ENCODE results near the gene CEMP1.
"Not testable (repeated sequence)": the region's sequence is repeated elsewhere in the genome, so short reads cannot be mapped to it uniquely, and the experiment has no call there.

Gene CEMP1

GRCh38 chr16:2531371-2531695, at the start of gene CEMP1:
TSS of gene CEMP1 (minus strand) at chr16:2531408. CDS start at chr16:2531073, 335 bp downstream.
- no peak for DNase-seq

GRCh38 chr16:2580818-2581217, 49.6 kb upstream of the CEMP1 start:
- not testable (repeated sequence) for DNase-seq

GRCh38 chr16:2580143-2580542, 48.9 kb upstream of the CEMP1 start:
- not testable (repeated sequence) for DNase-seq

GRCh38 chr16:2578905-2579304, 47.7 kb upstream of the CEMP1 start:
- DNase-seq, result not testable (repeated sequence)

- DNase-seq, result not testable (repeated sequence)
These were observed 45.8 kb upstream of the CEMP1 start for GRCh38 chr16:2577044-2577443.

- not testable (repeated sequence) for DNase-seq
These were observed 44.6 kb upstream of the CEMP1 start for GRCh38 chr16:2575839-2576238.

- not testable (repeated sequence) for DNase-seq
These were observed 41.5 kb upstream of the CEMP1 start for GRCh38 chr16:2572704-2573103.

- DNase-seq, result not testable (repeated sequence)
These were observed 37.4 kb upstream of the CEMP1 start for GRCh38 chr16:2568573-2568972.

GRCh38 chr16:2567506-2567905, 36.3 kb upstream of the CEMP1 start:
- DNase-seq, result not testable (repeated sequence)

- not testable (repeated sequence) for DNase-seq
These were observed 29.6 kb upstream of the CEMP1 start for GRCh38 chr16:2560798-2561133.

- not testable (repeated sequence) for DNase-seq
These were observed 29.1 kb upstream of the CEMP1 start for GRCh38 chr16:2560131-2560797.

GRCh38 chr16:2557150-2557549, 25.9 kb upstream of the CEMP1 start:
- not testable (repeated sequence) for DNase-seq

- DNase-seq, result not testable (repeated sequence)
These were observed 23.7 kb upstream of the CEMP1 start for GRCh38 chr16:2554709-2555425.

- DNase-seq, result not testable (repeated sequence)
These were observed 20.2 kb upstream of the CEMP1 start for GRCh38 chr16:2551420-2551889.

GRCh38 chr16:2550283-2550878, 19.2 kb upstream of the CEMP1 start:
- DNase-seq, result not testable (repeated sequence)

GRCh38 chr16:2543771-2544170, 12.6 kb upstream of the CEMP1 start:
- not testable (repeated sequence) for DNase-seq

GRCh38 chr16:2541409-2541808, 10.2 kb upstream of the CEMP1 start:
- DNase-seq, result not testable (repeated sequence)

- DNase-seq, result not testable (repeated sequence)
These were observed 9.7 kb upstream of the CEMP1 start for GRCh38 chr16:2540912-2541311.

GRCh38 chr16:2539845-2540458, 8.7 kb upstream of the CEMP1 start:
- not testable (repeated sequence) for DNase-seq

- DNase-seq, result not testable (repeated sequence)
These were observed 8.1 kb upstream of the CEMP1 start for GRCh38 chr16:2539192-2539844.

- peak; percentile 96 for DNase-seq
These were observed 6.5 kb upstream of the CEMP1 start, which contains the start of gene PDPK1 for GRCh38 chr16:2537451-2538379. TSS of gene PDPK1 (plus strand) at chr16:2538021. CDS start at chr16:2538113, 92 bp downstream.

- no peak for DNase-seq
These were observed 4.4 kb upstream of the CEMP1 start for GRCh38 chr16:2535625-2536013.
